K562 (cell line): ENCODE measurements around the gene AQP2. TPM values are rescaled to one million over a fixed set of nuclear protein-coding genes. Genes with fewer than 3 reads are reported as not detected.

Experiments used
- CBX1 ChIP-seq: sonication (generic); IDR thresholded peaks from 2 replicates; pipeline ENCODE4 v1.6.1; 2016; ENCODE audit warnings: antibody characterized with exemption, low read depth, mild to moderate bottlenecking
- E2F6 ChIP-seq, 2 experiments: IDR thresholded peaks; 2 replicates each; pipeline ENCODE4 v1.6.1; 2011; ENCODE audit warnings: borderline replicate concordance in 1 of 2, control low read depth in 1 of 2, low read depth in 1 of 2, low read length in 1 of 2, mild to moderate bottlenecking in 1 of 2, mixed read lengths in 1 of 2, moderate library complexity in 1 of 2; ENCODE audit not compliant: insufficient read depth in 1 of 2, insufficient read length in 1 of 2, poor library complexity in 1 of 2, severe bottlenecking in 1 of 2; ENCODE audit errors: extremely low read depth in 1 of 2
- E4F1 ChIP-seq: fragments of 250-450 bp; sonication (Bioruptor Pico); IDR thresholded peaks from 2 replicates; pipeline ENCODE4 v1.5.0; 2021; ENCODE audit warnings: mild to moderate bottlenecking, borderline replicate concordance
- EP400 ChIP-seq: fragments of 450-650 bp; IDR thresholded peaks from 2 replicates; pipeline ENCODE4 v1.6.1; 2017; ENCODE audit warnings: antibody characterized with exemption, mild to moderate bottlenecking, moderate library complexity
- HBP1 ChIP-seq: fragments of 450-650 bp; formaldehyde crosslinking; IDR thresholded peaks from 2 replicates; pipeline ENCODE4 v1.4.0; 2022; ENCODE audit warnings: missing genetic modification characterization
- HDAC8 ChIP-seq: fragments of 450-650 bp; IDR thresholded peaks from 2 replicates; pipeline ENCODE4 v1.6.1; 2016; ENCODE audit warnings: mild to moderate bottlenecking, missing genetic modification characterization, moderate library complexity, missing compliant biosample characterization
- MCM7 ChIP-seq, 2 experiments: fragments of 450-650 bp; IDR thresholded peaks; 2 replicates each; pipeline ENCODE4 v1.6.1; 2016 to 2018
- MYNN ChIP-seq, 2 experiments: sonication (generic); formaldehyde crosslinking in 1 of 2; IDR thresholded peaks; 2 replicates each; pipeline versions ENCODE4 v1.5.0 to v1.6.1; 2016 to 2020; ENCODE audit warnings: antibody characterized with exemption in 1 of 2, missing genetic modification reagents in 1 of 2
- NFATC3 ChIP-seq: fragments of 450-650 bp; IDR thresholded peaks from 2 replicates; pipeline ENCODE4 v1.6.1; 2017; ENCODE audit warnings: mild to moderate bottlenecking
- NUFIP1 ChIP-seq: fragments of 450-650 bp; IDR thresholded peaks from 2 replicates; pipeline ENCODE4 v1.6.1; 2018; ENCODE audit not compliant: partially characterized antibody
- POLR2AphosphoS5 ChIP-seq: IDR thresholded peaks from 2 replicates; pipeline ENCODE4 v1.6.1; 2011; ENCODE audit warnings: mild to moderate bottlenecking, low read depth, low read length, moderate library complexity; ENCODE audit not compliant: control insufficient read depth, insufficient read depth
- PYGO2 ChIP-seq: fragments of 450-650 bp; IDR thresholded peaks from 2 replicates; pipeline ENCODE4 v1.6.1; 2016; ENCODE audit warnings: mild to moderate bottlenecking, missing genetic modification characterization, moderate library complexity, missing compliant biosample characterization
- RUNX1 ChIP-seq: sonication (generic); IDR thresholded peaks from 2 replicates; pipeline ENCODE4 v1.6.1; 2016; ENCODE audit warnings: antibody characterized with exemption, low read depth
- SLC30A9 ChIP-seq: fragments of 250-450 bp; sonication (Bioruptor Pico); IDR thresholded peaks from 2 replicates; pipeline ENCODE4 v1.8.0; 2022; ENCODE audit warnings: mild to moderate bottlenecking, moderate library complexity
- SMARCA4 ChIP-seq: fragments of 450-650 bp; IDR thresholded peaks from 2 replicates; pipeline ENCODE4 v1.6.1; 2016
- TAF1 ChIP-seq: IDR thresholded peaks from 2 replicates; pipeline ENCODE4 v1.6.1; 2011; ENCODE audit warnings: mild to moderate bottlenecking, low read length, moderate library complexity; ENCODE audit not compliant: insufficient read depth, control insufficient read depth, severe bottlenecking; ENCODE audit errors: extremely low read depth
- TSHZ1 ChIP-seq: fragments of 250-450 bp; sonication (Bioruptor Pico); IDR thresholded peaks from 2 replicates; pipeline ENCODE4 v1.4.0; 2020; ENCODE audit warnings: mild to moderate bottlenecking, moderate library complexity
- ZNF311 ChIP-seq: fragments of 250-450 bp; sonication (Bioruptor Pico); IDR thresholded peaks from 2 replicates; pipeline ENCODE4 v1.4.0; 2020; ENCODE audit warnings: mild to moderate bottlenecking, moderate library complexity
- ZNF512 ChIP-seq: IDR thresholded peaks from 2 replicates; pipeline ENCODE4 v1.6.1; 2016; ENCODE audit warnings: missing genetic modification characterization, missing compliant biosample characterization
- polyA plus RNA-seq, 8 experiments: library from polyadenylated mRNA; depleted of rRNA in 4 of 8; stranded (reverse) in 5 of 8; unstranded in 3 of 8; fragments of >200 nt; fragmentation: Nextera tagmentation in 2 of 8; fragmentation: Illumina TruSeq in 1 of 8; extraction: Ambion mirVana in 2 of 8; extraction: Trizol in 1 of 8; gene quantifications; 2 replicates each; pipeline versions ENCODE4 v1.2.1 to v1.2.3, GENCODE V29; 2011 to 2014; ENCODE audit warnings: inconsistent platforms in 1 of 8, missing spikeins in 1 of 8
- total RNA-seq, 7 experiments: library from RNA; depleted of rRNA in 6 of 7; stranded (reverse); fragments of >200 nt in 6 of 7; fragmentation: Illumina TruSeq in 2 of 7; extraction: Trizol in 2 of 7; gene quantifications; 2 replicates each; pipeline versions ENCODE4 v1.2.1 to v1.2.3, GENCODE V29; 2011 to 2021; ENCODE audit warnings: low replicate concordance in 1 of 7

The AQP2 gene
- total and polyA plus RNA-seq, 9 of the 15 experiments (the other 6 are each of a cell fraction or from before 2014, with no cell fraction given): not detected

GRCh38 chr12:49983892-49984291 lies 33.4 kb downstream of the AQP2 start (continued):
- TF ChIP-seq ZNF311 (CRISPR knock-in tag): no peak
- TF ChIP-seq SMARCA4: peak; percentile 59
- no peak for TF ChIP-seq MCM7 (IDR thresholded peaks at IDR 0.05)
- no peak for TF ChIP-seq TSHZ1
- TF ChIP-seq RUNX1: no peak
- no peak for TF ChIP-seq NUFIP1
- no peak for TF ChIP-seq NFATC3
- no peak for TF ChIP-seq PYGO2
- no peak for TF ChIP-seq E4F1 (CRISPR knock-in tag)
- TF ChIP-seq MYNN (IDR thresholded peaks at IDR 0.05): 0 out of 2 replicates have a peak, but pooled peaks have one; percentile 47
- TF ChIP-seq MYNN (CRISPR knock-in tag; IDR thresholded peaks at IDR 0.05): no peak
- TF ChIP-seq POLR2AphosphoS5: peak; percentile 82
- no peak for TF ChIP-seq CBX1
- no peak for TF ChIP-seq HDAC8 (tag)
- TF ChIP-seq EP400: no peak
- no peak for TF ChIP-seq TAF1
- no peak for TF ChIP-seq SLC30A9 (CRISPR knock-in tag)
- TF ChIP-seq ZNF512 (tag): no peak
- no peak for TF ChIP-seq E2F6 (IDR thresholded peaks at IDR 0.05; ENCODE audit: borderline replicate concordance in 1 of 2, extremely low read depth in 1 of 2, insufficient read depth in 1 of 2, insufficient read length in 1 of 2, low read depth in 1 of 2, low read length in 1 of 2, poor library complexity in 1 of 2, severe bottlenecking in 1 of 2)
- TF ChIP-seq HBP1 (CRISPR knock-in tag): no peak
